Measurements from ENCODE around the gene ITGB8.
"Not testable (repeated sequence)": the region's sequence is repeated elsewhere in the genome, so short reads cannot be mapped to it uniquely, and the experiment has no call there.

Gene ITGB8

DNA sequence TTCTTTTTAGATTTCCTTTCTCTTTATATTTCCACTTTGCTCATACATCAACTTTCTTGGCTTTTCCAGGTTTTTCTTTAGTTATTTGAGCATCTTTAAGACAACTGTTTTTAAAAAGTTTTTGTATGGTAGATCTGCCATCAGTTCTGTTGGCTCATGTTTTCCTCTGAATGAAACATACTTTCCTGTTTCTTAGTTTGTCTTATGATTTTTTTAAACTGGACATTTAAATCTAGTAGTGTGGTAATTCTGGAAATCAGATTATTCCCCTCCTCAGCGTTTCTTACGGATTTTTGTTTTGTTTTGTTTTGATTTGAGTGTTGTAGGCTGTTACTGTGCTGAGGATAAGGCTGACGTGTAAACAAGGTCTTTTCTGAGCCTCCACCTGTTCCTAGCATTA, 33.8 kb upstream of the ITGB8 start:
- Histone ChIP-seq H3K9ac (ENCODE audit: low read depth in 1 of 2, low read length in 2 of 2) (no peak overlapping the region), H3K36me3 (ENCODE audit: control insufficient read depth in 1 of 2, insufficient read depth in 2 of 2, low read length in 2 of 2) (no peaks in the 10 kb centered on the region), H3K4me3 (ENCODE audit: low read depth in 1 of 2, low read length in 2 of 2) (no peak overlapping the region), H3K27me3 (ENCODE audit: control insufficient read depth in 1 of 2, insufficient read depth in 2 of 2, low read length in 2 of 2) (no peaks in the 10 kb centered on the region), H3K4me1 (ENCODE audit: control insufficient read depth in 1 of 2, insufficient read depth in 2 of 2, low read length in 2 of 2) (peaks cover 5 to 8% of the 10 kb centered on the region in 2 donors), H3K27ac (ENCODE audit: low read depth, low read length) (no peak overlapping the region), H3K9me3 (ENCODE audit: control insufficient read depth in 1 of 2, low read length in 2 of 2) (no peaks in the 10 kb centered on the region)

DNA sequence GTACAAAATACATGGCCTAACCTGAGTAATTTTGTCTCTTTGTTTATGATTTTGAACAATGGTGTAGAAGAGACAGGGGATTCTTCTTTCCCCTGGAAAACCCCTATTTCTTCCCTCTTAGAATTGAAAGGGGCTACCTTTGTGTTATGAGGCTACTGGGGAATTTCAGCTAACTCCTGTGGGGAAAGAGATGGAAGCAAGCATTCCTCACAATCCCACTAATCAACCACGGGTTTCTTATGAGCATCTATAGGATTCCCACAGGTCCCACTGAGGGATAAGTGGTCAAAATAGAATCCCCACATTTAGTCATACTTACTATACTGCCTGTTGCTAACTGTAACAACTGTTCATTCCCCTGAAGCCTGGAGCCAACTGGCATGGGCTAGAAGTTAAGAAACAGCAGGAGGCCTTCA, 32.2 kb upstream of the ITGB8 start:
- no peaks in the 10 kb centered on the region for H3K9me3 ChIP-seq (ENCODE audit: control insufficient read depth in 1 of 2, low read length in 2 of 2)
- no peak overlapping the region for H3K9ac ChIP-seq (ENCODE audit: low read depth in 1 of 2, low read length in 2 of 2)
- H3K4me3 ChIP-seq (ENCODE audit: low read depth in 1 of 2, low read length in 2 of 2): no peak overlapping the region
- H3K27me3 ChIP-seq (ENCODE audit: control insufficient read depth in 1 of 2, insufficient read depth in 2 of 2, low read length in 2 of 2): no peaks in the 10 kb centered on the region
- H3K36me3 ChIP-seq (ENCODE audit: control insufficient read depth in 1 of 2, insufficient read depth in 2 of 2, low read length in 2 of 2): no peaks in the 10 kb centered on the region
- no peak overlapping the region for H3K27ac ChIP-seq (ENCODE audit: low read depth, low read length)
- peaks cover 5 to 11% of the 10 kb centered on the region in 2 donors for H3K4me1 ChIP-seq (ENCODE audit: control insufficient read depth in 1 of 2, insufficient read depth in 2 of 2, low read length in 2 of 2)

DNA sequence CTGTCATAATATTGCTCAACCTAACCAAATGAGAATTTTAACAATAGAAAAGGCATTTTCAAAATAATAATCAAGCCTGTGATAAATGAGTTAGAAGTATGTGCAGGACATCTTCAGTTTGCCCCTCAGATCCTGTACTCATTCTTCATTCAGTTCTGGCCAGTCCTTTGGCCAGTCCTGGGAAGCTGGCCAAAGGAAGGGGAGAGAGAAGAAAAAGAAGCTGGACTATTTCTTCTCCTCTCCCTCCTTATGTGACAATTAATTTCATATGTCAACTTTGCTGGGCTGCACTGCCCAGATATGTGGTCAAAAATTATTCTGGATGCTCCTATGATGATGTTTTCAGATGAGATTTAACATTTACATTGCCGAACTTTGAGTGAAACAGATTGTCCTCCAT, 31.6 kb upstream of the ITGB8 start:
- no peaks in the 10 kb centered on the region for H3K36me3 ChIP-seq (ENCODE audit: control insufficient read depth in 1 of 2, insufficient read depth in 2 of 2, low read length in 2 of 2)
- H3K27me3 ChIP-seq (ENCODE audit: control insufficient read depth in 1 of 2, insufficient read depth in 2 of 2, low read length in 2 of 2): no peaks in the 10 kb centered on the region
- H3K9ac ChIP-seq (ENCODE audit: low read depth in 1 of 2, low read length in 2 of 2): no peak overlapping the region
- H3K27ac ChIP-seq (ENCODE audit: low read depth, low read length): no peak overlapping the region
- H3K4me3 ChIP-seq (ENCODE audit: low read depth in 1 of 2, low read length in 2 of 2): no peak overlapping the region
- no peaks in the 10 kb centered on the region for H3K9me3 ChIP-seq (ENCODE audit: control insufficient read depth in 1 of 2, low read length in 2 of 2)
- peaks cover 6 to 13% of the 10 kb centered on the region in 2 donors for H3K4me1 ChIP-seq (ENCODE audit: control insufficient read depth in 1 of 2, insufficient read depth in 2 of 2, low read length in 2 of 2)

DNA sequence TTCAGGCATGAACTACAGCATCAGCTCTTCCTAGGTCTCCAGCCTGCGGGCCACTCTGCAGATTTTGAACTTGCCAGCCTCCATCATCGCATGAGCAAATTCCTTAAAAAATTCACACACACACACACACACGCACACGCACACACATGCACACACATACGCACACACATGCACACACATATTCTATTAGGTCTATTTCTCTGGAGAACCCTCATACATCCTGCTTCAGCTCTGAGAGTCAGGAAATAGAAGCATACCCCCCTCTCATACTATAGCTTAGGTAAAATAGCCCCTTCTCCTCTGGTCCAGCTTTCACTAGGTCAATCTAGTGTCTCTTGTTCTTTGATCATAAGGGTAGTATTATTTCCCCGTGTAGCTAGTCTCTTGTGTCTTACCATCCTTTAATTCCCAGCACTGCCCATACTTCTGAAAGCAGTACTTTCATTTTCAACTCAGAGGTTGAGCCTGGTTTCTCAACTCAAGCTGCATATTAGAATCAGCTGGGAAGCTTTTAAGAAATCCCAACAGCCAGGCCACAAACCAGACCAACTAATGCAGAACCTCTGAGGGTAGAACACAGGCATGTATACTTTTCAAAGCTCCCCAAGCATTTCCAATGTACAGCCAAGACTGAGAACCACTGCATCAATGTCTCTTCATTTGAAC, 30.9 kb upstream of the ITGB8 start:
- H3K27me3 ChIP-seq (ENCODE audit: control insufficient read depth in 1 of 2, insufficient read depth in 2 of 2, low read length in 2 of 2): no peaks in the 10 kb centered on the region
- H3K4me3 ChIP-seq (ENCODE audit: low read depth in 1 of 2, low read length in 2 of 2): peak overlapping the region in 1 of 2 donors; percentile 18
- no peaks in the 10 kb centered on the region for H3K36me3 ChIP-seq (ENCODE audit: control insufficient read depth in 1 of 2, insufficient read depth in 2 of 2, low read length in 2 of 2)
- no peaks in the 10 kb centered on the region for H3K9me3 ChIP-seq (ENCODE audit: control insufficient read depth in 1 of 2, low read length in 2 of 2)
- H3K4me1 ChIP-seq (ENCODE audit: control insufficient read depth in 1 of 2, insufficient read depth in 2 of 2, low read length in 2 of 2): peaks cover 11 to 17% of the 10 kb centered on the region in 2 donors
- no peak overlapping the region for H3K27ac ChIP-seq (ENCODE audit: low read depth, low read length)
- H3K9ac ChIP-seq (ENCODE audit: low read depth in 1 of 2, low read length in 2 of 2): no peak overlapping the region

DNA sequence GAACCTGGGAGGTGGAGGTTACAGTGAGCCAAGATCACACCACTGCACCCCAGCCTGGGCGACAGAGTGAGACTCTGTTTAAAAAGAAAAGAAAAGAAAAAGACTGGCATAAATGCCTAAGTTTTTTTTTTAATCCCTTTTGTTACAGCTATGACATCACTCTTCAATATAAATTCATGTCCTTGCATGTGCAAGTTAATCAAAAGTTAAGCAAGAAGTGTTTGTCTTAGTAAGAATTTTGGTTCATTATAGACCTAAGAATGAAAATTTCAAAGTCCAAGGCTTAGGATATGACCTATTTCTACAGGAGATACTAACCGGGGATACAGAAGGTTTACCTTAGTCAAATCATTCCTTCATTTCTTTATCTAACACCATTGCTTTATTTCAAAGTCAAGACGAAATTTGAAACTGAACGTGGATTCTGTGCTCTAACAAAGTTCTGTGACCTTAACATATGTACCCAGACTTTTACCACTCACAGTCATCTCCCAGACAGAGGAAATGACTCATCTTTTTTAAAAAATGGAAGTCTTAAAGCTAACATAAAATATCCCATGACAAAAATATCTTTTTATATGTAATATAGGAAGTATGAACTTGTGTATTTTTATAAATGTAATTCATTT, 29.3 kb upstream of the ITGB8 start:
- no peak overlapping the region for H3K4me3 ChIP-seq (ENCODE audit: low read depth in 1 of 2, low read length in 2 of 2)
- no peak overlapping the region for H3K27ac ChIP-seq (ENCODE audit: low read depth, low read length)
- H3K36me3 ChIP-seq (ENCODE audit: control insufficient read depth in 1 of 2, insufficient read depth in 2 of 2, low read length in 2 of 2): no peaks in the 10 kb centered on the region
- H3K9me3 ChIP-seq (ENCODE audit: control insufficient read depth in 1 of 2, low read length in 2 of 2): no peaks in the 10 kb centered on the region
- peaks cover 6 to 18% of the 10 kb centered on the region in 2 donors for H3K4me1 ChIP-seq (ENCODE audit: control insufficient read depth in 1 of 2, insufficient read depth in 2 of 2, low read length in 2 of 2)
- no peaks in the 10 kb centered on the region for H3K27me3 ChIP-seq (ENCODE audit: control insufficient read depth in 1 of 2, insufficient read depth in 2 of 2, low read length in 2 of 2)
- no peak overlapping the region for H3K9ac ChIP-seq (ENCODE audit: low read depth in 1 of 2, low read length in 2 of 2)

DNA sequence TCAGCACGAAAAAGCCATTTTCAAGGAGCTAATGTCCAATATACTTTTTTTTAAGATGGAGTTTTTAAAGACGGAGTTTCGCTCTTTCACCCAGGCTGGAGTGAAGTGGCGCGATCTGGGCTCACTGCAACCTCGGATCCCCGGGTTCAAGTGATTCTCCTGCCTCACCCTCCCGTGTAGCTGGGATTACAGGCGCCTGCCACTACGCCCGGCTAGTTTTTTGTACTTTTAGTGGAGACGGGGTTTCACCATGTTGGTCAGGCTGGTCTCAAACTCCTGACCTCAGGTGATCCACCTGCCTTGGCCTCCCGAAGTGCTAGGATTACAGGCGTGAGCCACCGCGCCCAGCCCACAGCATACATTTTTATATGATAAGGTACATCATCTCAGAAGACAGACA, 28.4 kb upstream of the ITGB8 start:
- not testable (repeated sequence) for H3K36me3 ChIP-seq (ENCODE audit: control insufficient read depth in 1 of 2, insufficient read depth in 2 of 2, low read length in 2 of 2); H3K4me3 ChIP-seq (ENCODE audit: low read depth in 1 of 2, low read length in 2 of 2); H3K9ac ChIP-seq (ENCODE audit: low read depth in 1 of 2, low read length in 2 of 2); H3K27ac ChIP-seq (ENCODE audit: low read depth, low read length); H3K9me3 ChIP-seq (ENCODE audit: control insufficient read depth in 1 of 2, low read length in 2 of 2); H3K27me3 ChIP-seq (ENCODE audit: control insufficient read depth in 1 of 2, insufficient read depth in 2 of 2, low read length in 2 of 2)
- H3K4me1 ChIP-seq (ENCODE audit: control insufficient read depth in 1 of 2, insufficient read depth in 2 of 2, low read length in 2 of 2): peaks cover 10 to 24% of the 10 kb centered on the region in 2 donors

DNA sequence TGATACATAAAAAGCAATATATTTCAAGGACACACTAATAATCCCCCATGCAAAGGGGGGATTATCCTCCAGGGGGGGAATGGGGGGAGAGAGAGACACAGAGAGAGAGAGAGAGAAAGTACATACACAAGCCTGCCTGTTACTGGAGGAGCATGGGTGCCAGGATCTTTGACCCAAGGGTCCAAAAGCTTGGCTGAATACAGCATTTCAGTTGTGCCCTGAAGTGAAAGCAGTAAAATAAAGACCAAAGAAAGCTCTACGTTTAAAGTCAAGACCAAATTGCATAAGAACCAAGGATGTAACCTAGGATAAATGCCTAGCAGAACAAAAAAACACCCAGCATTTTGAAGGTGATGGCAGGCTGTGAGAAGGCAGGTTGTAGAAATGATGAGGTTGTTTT, 27.8 kb upstream of the ITGB8 start:
- no peaks in the 10 kb centered on the region for H3K9me3 ChIP-seq (ENCODE audit: control insufficient read depth in 1 of 2, low read length in 2 of 2)
- no peaks in the 10 kb centered on the region for H3K27me3 ChIP-seq (ENCODE audit: control insufficient read depth in 1 of 2, insufficient read depth in 2 of 2, low read length in 2 of 2)
- no peak overlapping the region for H3K27ac ChIP-seq (ENCODE audit: low read depth, low read length)
- no peak overlapping the region for H3K9ac ChIP-seq (ENCODE audit: low read depth in 1 of 2, low read length in 2 of 2)
- peaks cover 11 to 24% of the 10 kb centered on the region in 2 donors for H3K4me1 ChIP-seq (ENCODE audit: control insufficient read depth in 1 of 2, insufficient read depth in 2 of 2, low read length in 2 of 2)
- H3K36me3 ChIP-seq (ENCODE audit: control insufficient read depth in 1 of 2, insufficient read depth in 2 of 2, low read length in 2 of 2): no peaks in the 10 kb centered on the region
- H3K4me3 ChIP-seq (ENCODE audit: low read depth in 1 of 2, low read length in 2 of 2): no peak overlapping the region

DNA sequence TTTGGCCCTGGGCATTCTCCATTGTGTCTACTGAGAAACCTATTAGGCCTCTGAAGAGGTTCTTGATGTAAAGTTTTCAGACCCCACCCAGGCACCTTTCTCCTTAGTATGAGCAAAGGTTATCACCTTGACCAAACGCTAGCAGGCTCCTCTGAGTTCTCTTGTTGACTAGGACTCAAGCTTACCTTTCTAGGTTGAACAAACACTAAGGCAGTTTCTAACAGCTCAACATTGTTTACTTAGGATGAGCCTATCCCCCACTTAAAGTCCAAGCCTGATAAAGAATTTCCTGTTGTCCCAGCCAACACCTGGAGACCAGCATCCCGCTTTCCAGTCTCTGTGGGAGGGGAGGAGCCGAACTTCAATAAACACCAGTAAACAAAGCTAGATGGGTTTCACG, 26.3 kb upstream of the ITGB8 start:
- Histone ChIP-seq H3K27ac (ENCODE audit: low read depth, low read length) (no peak overlapping the region), H3K4me3 (ENCODE audit: low read depth in 1 of 2, low read length in 2 of 2) (no peak overlapping the region), H3K4me1 (ENCODE audit: control insufficient read depth in 1 of 2, insufficient read depth in 2 of 2, low read length in 2 of 2) (peaks cover 11 to 23% of the 10 kb centered on the region in 2 donors)

DNA sequence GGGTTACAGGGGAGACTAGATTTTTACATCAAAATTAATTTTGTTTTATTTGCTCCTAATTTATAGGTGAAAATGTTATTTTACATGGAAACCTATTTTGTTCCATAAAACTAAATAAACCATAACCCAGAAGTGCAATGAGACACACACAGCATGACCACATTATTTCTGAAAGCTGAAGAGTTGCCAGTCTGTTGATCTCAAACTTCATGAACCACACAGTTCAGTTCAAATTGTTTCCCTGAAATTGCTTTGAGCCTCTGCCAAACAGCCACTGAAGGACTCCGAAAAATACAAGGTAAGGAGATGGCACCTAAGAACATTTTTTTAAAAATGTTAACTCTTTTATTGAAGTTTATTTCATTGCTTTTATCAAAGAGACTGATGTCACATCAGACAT, 25.0 kb upstream of the ITGB8 start:
- Histone ChIP-seq H3K9me3 (ENCODE audit: control insufficient read depth in 1 of 2, low read length in 2 of 2) (no peaks in the 10 kb centered on the region), H3K36me3 (ENCODE audit: control insufficient read depth in 1 of 2, insufficient read depth in 2 of 2, low read length in 2 of 2) (no peaks in the 10 kb centered on the region), H3K4me3 (ENCODE audit: low read depth in 1 of 2, low read length in 2 of 2) (no peak overlapping the region), H3K9ac (ENCODE audit: low read depth in 1 of 2, low read length in 2 of 2) (no peak overlapping the region), H3K27ac (ENCODE audit: low read depth, low read length) (no peak overlapping the region), H3K27me3 (ENCODE audit: control insufficient read depth in 1 of 2, insufficient read depth in 2 of 2, low read length in 2 of 2) (no peaks in the 10 kb centered on the region), H3K4me1 (ENCODE audit: control insufficient read depth in 1 of 2, insufficient read depth in 2 of 2, low read length in 2 of 2) (peaks cover 11 to 15% of the 10 kb centered on the region in 2 donors)

More for the DNA sequence above, 26.3 kb upstream of the ITGB8 start:
- Histone ChIP-seq H3K9me3 (ENCODE audit: control insufficient read depth in 1 of 2, low read length in 2 of 2) (no peaks in the 10 kb centered on the region), H3K9ac (ENCODE audit: low read depth in 1 of 2, low read length in 2 of 2) (no peak overlapping the region), H3K27me3 (ENCODE audit: control insufficient read depth in 1 of 2, insufficient read depth in 2 of 2, low read length in 2 of 2) (no peaks in the 10 kb centered on the region), H3K36me3 (ENCODE audit: control insufficient read depth in 1 of 2, insufficient read depth in 2 of 2, low read length in 2 of 2) (no peaks in the 10 kb centered on the region)

DNA sequence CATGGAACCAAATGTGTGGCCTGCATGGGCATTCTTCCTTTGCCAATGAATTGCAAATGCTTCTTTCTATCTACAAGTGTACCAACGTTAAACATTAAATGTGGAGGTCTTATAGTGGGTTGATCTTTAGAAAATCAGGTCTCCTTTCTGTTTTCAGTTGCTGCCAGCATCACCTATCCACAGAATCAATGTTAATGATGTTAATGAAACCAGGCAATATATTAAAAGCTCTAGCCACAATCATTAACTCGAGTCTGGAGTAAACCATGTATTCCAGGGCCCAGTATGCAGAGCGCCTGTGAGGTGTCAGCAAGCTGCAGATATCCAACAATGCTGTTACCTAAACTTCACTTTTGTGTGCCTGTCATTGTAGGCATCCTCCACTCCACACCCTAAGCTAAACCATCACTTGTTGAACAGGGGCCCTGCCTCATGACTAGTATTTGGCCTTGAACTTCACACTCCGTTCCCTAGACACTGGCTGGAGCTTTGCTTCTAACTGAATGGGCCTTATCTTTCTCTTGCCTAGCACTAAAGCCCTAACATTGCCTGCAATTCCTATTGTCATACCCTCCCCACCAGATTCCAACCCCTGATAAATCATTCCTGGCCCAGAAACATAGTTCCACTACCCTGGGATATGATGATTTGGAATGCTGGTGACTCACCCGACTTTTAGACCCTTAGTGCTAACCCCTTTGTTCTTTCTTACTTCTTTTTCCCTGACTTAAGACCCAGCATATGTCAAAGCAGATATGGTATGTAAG, 24.3 kb upstream of the ITGB8 start:
- peaks cover 14 to 15% of the 10 kb centered on the region in 2 donors for H3K4me1 ChIP-seq (ENCODE audit: control insufficient read depth in 1 of 2, insufficient read depth in 2 of 2, low read length in 2 of 2)
- no peak overlapping the region for H3K9ac ChIP-seq (ENCODE audit: low read depth in 1 of 2, low read length in 2 of 2)
- no peak overlapping the region for H3K27ac ChIP-seq (ENCODE audit: low read depth, low read length)
- no peak overlapping the region for H3K4me3 ChIP-seq (ENCODE audit: low read depth in 1 of 2, low read length in 2 of 2)
- H3K9me3 ChIP-seq (ENCODE audit: control insufficient read depth in 1 of 2, low read length in 2 of 2): no peaks in the 10 kb centered on the region
- no peaks in the 10 kb centered on the region for H3K36me3 ChIP-seq (ENCODE audit: control insufficient read depth in 1 of 2, insufficient read depth in 2 of 2, low read length in 2 of 2)
- H3K27me3 ChIP-seq (ENCODE audit: control insufficient read depth in 1 of 2, insufficient read depth in 2 of 2, low read length in 2 of 2): no peaks in the 10 kb centered on the region
